ENCODE measurements around the gene PRKN.

GRCh38 chr6:162149786-162150185 lies 577.8 kb downstream of the PRKN start:
- no peak for TF ChIP-seq CTCF (conservative IDR thresholded peaks at IDR 0.05 in 1 of 2, IDR thresholded peaks at IDR 0.05 in 1 of 2; ENCODE audit: low read depth in 1 of 2, low read length in 2 of 2)
- TF ChIP-seq EZH2 (IDR thresholded peaks at IDR 0.05; ENCODE audit: low read length, missing control alignments) = no peak

Data from fibroblast of lung (primary cell).